Muscle layer of duodenum (tissue), 2 donors: ENCODE measurements around the gene EPM2AIP1.

Experiments
- H3K27ac ChIP-seq: one replicate; pipeline ENCODE4 v1.7.0; 2013; ENCODE audit warnings: mild to moderate bottlenecking, low read length
- H3K27me3 ChIP-seq: one replicate; pipeline ENCODE4 v1.7.0; 2013; ENCODE audit warnings: low read depth, mild to moderate bottlenecking, control low read depth, low read length
- H3K36me3 ChIP-seq, 2 donors: one replicate each; pipeline ENCODE4 v1.7.0; 2013; ENCODE audit warnings: low read length in 2 of 2, control low read depth in 1 of 2, mild to moderate bottlenecking in 1 of 2; ENCODE audit not compliant: insufficient read depth in 2 of 2, control insufficient read depth in 1 of 2
- H3K4me1 ChIP-seq, 2 donors: one replicate each; pipeline ENCODE4 v1.7.0; 2013; ENCODE audit warnings: low read length in 2 of 2, mild to moderate bottlenecking in 2 of 2, control low read depth in 1 of 2, moderate library complexity in 1 of 2; ENCODE audit not compliant: insufficient read depth in 2 of 2, control insufficient read depth in 1 of 2
- H3K4me3 ChIP-seq, 2 donors: one replicate each; pipeline ENCODE4 v1.7.0; 2013; ENCODE audit warnings: low read length in 2 of 2, low read depth in 1 of 2, mild to moderate bottlenecking in 1 of 2
- H3K9me3 ChIP-seq, 2 donors: one replicate each; pipeline ENCODE4 v1.7.0; 2013; ENCODE audit warnings: low read length in 2 of 2, control low read depth in 1 of 2, mild to moderate bottlenecking in 1 of 2; ENCODE audit not compliant: control insufficient read depth in 1 of 2
- donor health status: healthy.

Gene EPM2AIP1

DNA sequence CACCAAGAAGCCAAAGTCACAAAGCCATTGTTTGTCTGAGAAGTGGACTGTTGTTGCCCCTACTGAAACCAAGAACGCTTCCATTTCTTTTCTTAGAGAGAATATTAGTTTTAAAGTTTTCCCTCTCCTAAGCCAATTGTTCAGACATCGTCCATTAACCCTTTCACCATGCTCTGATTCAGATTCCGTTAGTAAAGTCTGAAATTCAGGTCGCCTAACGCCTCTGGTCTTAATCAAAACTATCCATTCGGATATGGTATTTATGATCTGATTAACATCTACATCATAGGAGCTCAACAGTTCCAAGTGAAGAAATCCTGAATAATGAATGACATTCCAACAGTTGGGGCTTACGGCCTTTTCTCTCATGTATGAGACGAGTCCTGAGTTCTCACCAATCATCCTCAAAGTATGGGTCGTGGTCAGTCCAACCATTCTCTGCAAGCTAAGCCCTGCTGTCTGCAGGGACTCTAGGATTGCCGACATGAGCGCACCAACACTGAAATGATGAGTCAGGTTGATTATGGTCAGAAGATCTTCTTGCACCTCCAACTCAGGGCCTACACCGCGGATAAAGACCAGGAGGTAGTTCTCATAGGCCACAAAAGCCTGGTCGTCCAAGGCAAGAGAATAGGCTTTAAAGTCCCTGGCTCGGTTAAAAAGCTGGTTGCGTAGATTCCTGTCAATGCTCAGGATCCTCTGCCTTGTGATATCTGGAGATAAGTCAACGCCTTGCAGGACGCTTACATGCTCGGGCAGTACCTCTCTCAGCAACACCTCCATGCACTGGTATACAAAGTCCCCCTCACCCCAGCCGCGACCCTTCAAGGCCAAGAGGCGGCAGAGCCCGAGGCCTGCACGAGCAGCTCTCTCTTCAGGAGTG is 767 bp downstream of the EPM2AIP1 start:
- H3K4me1 ChIP-seq = peaks cover 34 to 54% of the 10 kb centered on the region in 2 donors
- no peaks in the 10 kb centered on the region for H3K9me3 ChIP-seq
- no peaks in the 10 kb centered on the region for H3K27me3 ChIP-seq
- H3K4me3 ChIP-seq = peak overlapping the region; percentile 89 to 93
- H3K36me3 ChIP-seq = peaks cover 17 to 19% of the 10 kb centered on the region in 2 donors
- peak overlapping the region; percentile 93 for H3K27ac ChIP-seq

DNA sequence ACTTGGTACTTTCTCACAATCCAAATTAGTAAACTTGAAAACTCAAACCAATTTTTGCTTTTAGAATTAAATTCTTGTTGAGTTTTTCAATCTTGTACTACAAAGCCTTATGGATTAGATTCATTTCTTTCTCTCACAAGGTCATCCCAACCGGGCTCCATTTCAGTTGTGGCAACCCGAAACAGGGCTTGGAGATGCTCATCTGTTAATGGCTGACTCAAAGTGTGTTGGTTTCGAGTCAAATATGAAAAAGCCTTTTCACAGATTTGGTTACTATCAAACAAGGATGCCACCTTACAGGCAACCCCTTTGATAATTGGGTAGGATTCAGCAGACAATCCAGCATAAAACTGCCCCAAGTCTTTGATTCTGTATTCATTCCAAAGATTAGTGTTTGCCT is 1.8 kb downstream of the EPM2AIP1 start:
- Histone ChIP-seq H3K27ac (peak overlapping the region; percentile 93), H3K36me3 (peaks cover 18 to 21% of the 10 kb centered on the region in 2 donors), H3K4me3 (peak overlapping the region; percentile 89 to 93), H3K4me1 (peaks cover 34 to 54% of the 10 kb centered on the region in 2 donors), H3K9me3 (no peaks in the 10 kb centered on the region), H3K27me3 (no peaks in the 10 kb centered on the region)

DNA sequence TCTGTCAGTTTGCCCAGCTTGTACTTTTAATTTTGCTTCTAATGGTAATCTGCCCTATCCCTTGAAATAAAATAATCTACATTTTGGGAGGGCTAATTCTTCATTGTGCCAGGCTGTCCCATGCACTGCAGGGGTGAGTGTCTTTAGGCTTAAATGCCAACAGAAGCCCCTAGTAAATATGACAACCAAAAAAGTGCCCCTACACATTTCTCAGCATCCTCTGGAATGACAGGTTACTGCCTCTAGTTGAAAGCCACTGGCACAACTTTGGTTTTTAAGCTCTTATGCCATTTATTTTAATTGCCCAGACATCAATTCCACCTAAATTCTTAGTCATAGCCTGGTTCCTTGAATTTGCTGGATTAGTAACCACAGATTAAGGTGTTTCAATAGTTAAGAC is 3.4 kb downstream of the EPM2AIP1 start:
- Histone ChIP-seq H3K27ac (no peak overlapping the region), H3K27me3 (no peaks in the 10 kb centered on the region), H3K36me3 (peaks cover 31 to 35% of the 10 kb centered on the region in 2 donors), H3K4me3 (peak overlapping the region; percentile 36 to 93), H3K4me1 (peaks cover 34 to 53% of the 10 kb centered on the region in 2 donors), H3K9me3 (no peaks in the 10 kb centered on the region)

DNA sequence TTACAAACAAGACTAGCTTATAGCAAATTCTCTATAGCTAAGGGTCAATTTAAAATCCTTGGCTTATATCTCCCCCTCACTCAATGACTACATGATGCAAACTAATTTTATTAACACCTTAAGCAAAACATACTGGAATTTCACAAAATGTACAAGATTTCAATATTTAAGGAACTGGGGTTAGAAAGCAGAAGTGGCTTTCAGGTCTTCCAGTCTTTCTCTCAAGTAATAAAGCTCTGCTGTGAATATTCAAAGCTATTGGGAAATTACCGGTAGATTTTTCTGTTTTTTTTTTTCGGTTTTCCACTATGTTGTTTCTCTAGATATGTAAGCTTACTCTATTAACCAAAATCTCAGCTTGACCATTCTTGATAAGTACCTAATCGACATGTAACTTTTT is 3.9 kb downstream of the EPM2AIP1 start:
- H3K36me3 ChIP-seq = peaks cover 31 to 41% of the 10 kb centered on the region in 2 donors
- H3K27me3 ChIP-seq = no peaks in the 10 kb centered on the region
- H3K27ac ChIP-seq = no peak overlapping the region
- H3K4me3 ChIP-seq = peak overlapping the region; percentile 36 to 93
- H3K9me3 ChIP-seq = no peaks in the 10 kb centered on the region
- peaks cover 29 to 47% of the 10 kb centered on the region in 2 donors for H3K4me1 ChIP-seq

DNA sequence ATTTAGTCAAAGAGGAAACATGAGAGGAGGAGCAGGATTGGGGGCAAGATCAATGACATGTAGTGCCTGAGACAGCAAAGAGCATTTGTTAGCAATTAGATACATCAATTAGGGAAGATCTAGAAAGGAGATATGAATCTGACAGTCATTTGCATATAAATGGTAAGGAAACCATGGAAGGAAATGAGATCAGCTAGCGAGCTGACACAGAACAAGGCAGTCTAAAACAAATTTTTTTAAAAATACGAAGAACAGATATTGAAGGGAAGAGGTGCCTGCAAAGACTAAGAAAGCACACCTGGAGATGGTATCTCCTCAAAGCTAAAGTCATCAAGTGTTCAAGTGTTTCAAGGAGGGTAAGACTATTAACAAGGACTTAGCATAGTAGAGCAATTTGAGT is 4.6 kb downstream of the EPM2AIP1 start:
- no peak overlapping the region for H3K4me3 ChIP-seq
- H3K36me3 ChIP-seq = peaks cover 34 to 45% of the 10 kb centered on the region in 2 donors
- H3K4me1 ChIP-seq = peaks cover 28 to 46% of the 10 kb centered on the region in 2 donors
- no peaks in the 10 kb centered on the region for H3K27me3 ChIP-seq
- no peaks in the 10 kb centered on the region for H3K9me3 ChIP-seq
- H3K27ac ChIP-seq = no peak overlapping the region

DNA sequence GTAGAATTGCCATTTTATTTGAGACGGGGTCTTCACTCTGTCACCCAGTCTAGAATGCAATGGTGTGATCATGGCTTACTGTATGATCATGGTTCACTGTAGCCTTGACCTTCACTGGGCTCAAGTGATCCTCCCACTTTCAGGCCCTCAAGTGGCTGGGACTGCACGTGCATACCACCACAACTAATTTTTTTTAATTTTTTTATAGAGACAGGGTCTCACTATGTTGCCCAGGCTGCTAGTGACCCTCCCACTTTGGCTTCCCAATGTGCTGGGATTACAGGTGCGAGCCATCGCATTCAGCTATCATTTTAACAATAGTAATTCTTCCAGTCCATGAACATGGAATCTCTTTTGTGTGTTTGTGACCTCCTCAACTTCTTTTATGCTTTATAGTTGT is 11.9 kb downstream of the EPM2AIP1 start:
- H3K9me3 ChIP-seq = no peaks in the 10 kb centered on the region
- no peaks in the 10 kb centered on the region for H3K4me1 ChIP-seq
- peaks cover 19 to 39% of the 10 kb centered on the region in 2 donors for H3K36me3 ChIP-seq
- H3K4me3 ChIP-seq = no peak overlapping the region
- no peaks in the 10 kb centered on the region for H3K27me3 ChIP-seq
- no peak overlapping the region for H3K27ac ChIP-seq

DNA sequence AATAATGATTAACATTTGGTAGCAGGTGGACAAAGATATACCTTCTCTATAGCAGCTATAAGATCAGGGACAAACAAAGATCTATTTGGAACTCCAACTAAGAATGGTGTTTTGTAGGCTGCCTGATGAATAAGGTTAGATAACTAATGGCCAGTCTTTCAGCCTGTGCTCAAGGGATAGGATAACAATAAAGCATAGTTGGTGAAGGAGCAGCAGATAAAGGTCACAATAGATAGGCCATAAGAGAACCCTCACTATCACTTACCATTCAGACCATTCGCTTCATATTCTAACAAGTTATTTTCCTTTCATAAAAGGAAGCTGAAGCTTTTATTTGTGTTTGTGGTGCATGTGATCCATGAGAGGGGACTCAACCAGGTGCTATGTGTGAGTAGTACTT is 19.8 kb downstream of the EPM2AIP1 start:
- no peaks in the 10 kb centered on the region for H3K27me3 ChIP-seq
- no peaks in the 10 kb centered on the region for H3K9me3 ChIP-seq

DNA sequence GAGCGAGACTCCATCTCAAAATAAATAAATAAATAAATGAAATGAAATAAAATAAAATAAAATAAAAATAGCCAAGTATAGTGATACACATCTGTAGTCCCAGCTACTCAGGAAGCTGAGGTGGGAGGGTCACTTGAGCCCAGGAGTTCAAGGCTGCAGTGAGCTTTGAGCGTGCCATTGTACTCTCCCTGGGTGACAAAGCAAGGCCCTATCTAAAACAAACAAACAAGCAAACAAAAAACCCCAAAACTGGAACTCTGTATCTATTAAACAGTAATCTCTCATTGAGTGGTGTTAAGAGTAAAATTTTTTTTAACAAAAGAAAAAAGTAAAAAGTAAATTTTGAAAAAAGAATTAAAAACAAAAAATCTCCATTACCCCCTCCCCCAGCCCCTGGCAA is 20.8 kb downstream of the EPM2AIP1 start:
- Histone ChIP-seq H3K9me3 (no peaks in the 10 kb centered on the region), H3K27ac (no peak overlapping the region), H3K4me1 (peaks cover 0 to 5% of the 10 kb centered on the region in 2 donors), H3K27me3 (no peaks in the 10 kb centered on the region), H3K36me3 (no peaks in the 10 kb centered on the region), H3K4me3 (no peak overlapping the region)

More for the DNA sequence above, 19.8 kb downstream of the EPM2AIP1 start:
- H3K36me3 ChIP-seq = no peaks in the 10 kb centered on the region
- H3K4me1 ChIP-seq = peaks cover 0 to 5% of the 10 kb centered on the region in 2 donors
- no peak overlapping the region for H3K27ac ChIP-seq
- H3K4me3 ChIP-seq = no peak overlapping the region

DNA sequence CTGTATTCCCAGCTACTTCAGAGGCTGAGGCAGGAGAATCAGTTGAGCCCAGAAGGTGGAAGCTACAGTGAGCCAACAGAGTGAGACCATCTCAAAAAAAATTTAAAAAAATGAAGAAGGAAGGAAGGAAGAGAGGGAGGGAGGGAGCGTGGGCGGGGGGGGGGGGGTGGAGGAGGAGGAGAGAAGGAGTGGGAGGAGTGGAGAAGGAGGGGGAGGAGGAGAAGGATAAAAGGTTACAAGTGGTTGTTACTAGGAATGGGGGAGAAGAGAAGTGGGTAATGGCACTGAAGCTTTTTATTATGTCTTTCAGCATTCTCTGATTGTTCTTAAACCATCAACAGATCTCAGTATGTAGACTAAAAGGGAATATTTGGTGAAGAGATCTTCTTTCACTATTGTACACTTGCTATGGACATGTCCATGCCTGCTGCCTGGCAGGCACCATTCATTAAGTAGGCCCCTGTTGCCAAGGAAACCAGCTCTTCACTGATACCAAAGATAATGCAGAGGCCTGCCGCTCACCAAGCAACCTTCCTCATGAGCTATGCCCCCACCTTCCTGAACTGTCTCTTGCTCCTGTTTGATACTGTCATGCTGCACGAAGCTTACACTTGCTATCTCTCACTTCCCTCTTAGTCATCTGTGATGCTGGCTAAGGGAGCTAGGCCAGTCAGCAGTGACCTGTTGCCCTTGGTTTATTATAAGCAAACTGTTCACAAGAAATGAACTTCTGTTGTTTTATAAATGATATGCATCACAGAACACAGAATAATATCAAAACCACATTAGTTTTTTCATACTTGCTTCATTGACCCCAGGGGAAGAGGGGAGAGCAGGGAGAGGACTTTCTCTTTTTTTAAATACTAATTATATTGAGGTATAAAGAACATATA is 23.1 kb downstream of the EPM2AIP1 start:
- no peak overlapping the region for H3K4me3 ChIP-seq
- H3K27me3 ChIP-seq = no peaks in the 10 kb centered on the region
- H3K4me1 ChIP-seq = peaks cover 0 to 5% of the 10 kb centered on the region in 2 donors
- H3K36me3 ChIP-seq = no peaks in the 10 kb centered on the region
- H3K9me3 ChIP-seq = no peaks in the 10 kb centered on the region
- H3K27ac ChIP-seq = no peak overlapping the region

DNA sequence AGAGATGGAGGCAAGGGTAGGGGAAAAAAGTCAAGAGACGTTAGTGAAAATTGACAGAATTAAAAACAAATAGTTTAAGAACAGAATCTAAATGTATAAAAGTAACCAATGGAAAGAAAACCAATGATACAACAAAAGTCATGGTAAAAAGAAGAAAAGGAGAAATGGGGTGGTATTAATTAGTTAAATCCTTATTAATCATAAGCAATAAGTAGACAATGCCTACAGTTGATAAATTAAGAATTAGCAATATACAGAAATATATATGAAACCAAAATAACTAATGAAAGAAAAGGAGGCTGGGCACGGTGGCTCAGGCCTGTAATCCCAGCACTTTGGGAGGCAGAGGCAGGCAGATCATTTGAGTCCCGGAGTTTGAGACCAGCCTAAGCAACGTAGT is 23.8 kb downstream of the EPM2AIP1 start:
- H3K4me3 ChIP-seq = no peak overlapping the region
- H3K27me3 ChIP-seq = no peaks in the 10 kb centered on the region
- H3K27ac ChIP-seq = no peak overlapping the region
- peaks cover 0 to 5% of the 10 kb centered on the region in 2 donors for H3K4me1 ChIP-seq
- no peaks in the 10 kb centered on the region for H3K36me3 ChIP-seq
- H3K9me3 ChIP-seq = no peaks in the 10 kb centered on the region

DNA sequence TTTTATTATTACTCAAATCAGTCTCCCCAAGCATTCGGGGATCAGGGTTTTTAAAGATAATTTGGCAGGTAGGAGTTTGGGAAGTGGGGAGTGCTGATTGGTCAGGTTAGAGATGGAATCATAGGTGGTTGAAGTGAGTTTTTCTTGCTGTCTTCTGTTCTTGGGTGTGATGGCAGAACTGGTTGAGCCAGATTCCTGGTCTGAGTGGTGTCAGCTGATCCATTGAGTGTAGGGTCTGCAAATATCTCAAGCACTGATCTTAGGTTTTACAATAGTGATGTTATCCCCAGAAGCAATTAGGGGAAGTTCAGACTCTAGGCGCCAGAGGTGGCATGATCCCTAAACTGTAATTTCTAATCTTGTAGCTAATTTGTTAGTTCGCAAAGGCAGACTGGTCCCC is 27.5 kb downstream of the EPM2AIP1 start:
- H3K27ac ChIP-seq = no peak overlapping the region
- no peaks in the 10 kb centered on the region for H3K36me3 ChIP-seq
- H3K4me3 ChIP-seq = no peak overlapping the region
- H3K4me1 ChIP-seq = peaks cover 0 to 5% of the 10 kb centered on the region in 2 donors
- H3K9me3 ChIP-seq = no peaks in the 10 kb centered on the region
- H3K27me3 ChIP-seq = no peaks in the 10 kb centered on the region
